Ovary (tissue), 3 donors: Measurements from ENCODE around the gene HUWE1.

Experiments used
- CTCF ChIP-seq, 3 donors: fragments of 450-650 bp in 2 of 3; fragments of 200-600 bp in 1 of 3; IDR thresholded peaks; one replicate each; pipeline versions ENCODE4 v1.5.1 to v1.8.0; 2016 to 2022; ENCODE audit warnings: antibody characterized with exemption in 3 of 3, mild to moderate bottlenecking in 1 of 3
- EP300 ChIP-seq: sonication (generic); formaldehyde crosslinking; IDR thresholded peaks from one replicate; pipeline ENCODE4 v1.6.1; 2017; ENCODE audit warnings: antibody characterized with exemption
- POLR2A ChIP-seq: fragments of 450-650 bp; IDR thresholded peaks from one replicate; pipeline ENCODE4 v1.6.1; 2017; ENCODE audit warnings: antibody characterized with exemption, mild to moderate bottlenecking, moderate library complexity
- donor health status: DM: no; HTN: no; CAD: no.

GRCh38 chrX:53494436-53494835 lies 192.1 kb downstream of the HUWE1 start:
- no peak for TF ChIP-seq POLR2A
- no peak for TF ChIP-seq CTCF (IDR thresholded peaks at IDR 0.05)
- no peak for TF ChIP-seq EP300
